ENCODE data around the gene UHMK1.
"Not testable (repeated sequence)": the region's sequence is repeated elsewhere in the genome, so short reads cannot be mapped to it uniquely, and the experiment has no call there.

Gene UHMK1
- 209 to 638 (median 413) reads per million in 18 experiments for total RNA-seq

GRCh38 chr1:162497723-162498495 is at the start of gene UHMK1:
TSS of gene UHMK1 (plus strand) at chr1:162497818. CDS start at chr1:162498001, 183 bp downstream.
- peak; percentile 87 to 92 for DNase-seq

- not testable (repeated sequence) for DNase-seq
Measured at GRCh38 chr1:162454361-162454760, 43.3 kb upstream of the UHMK1 start.

DNA sequence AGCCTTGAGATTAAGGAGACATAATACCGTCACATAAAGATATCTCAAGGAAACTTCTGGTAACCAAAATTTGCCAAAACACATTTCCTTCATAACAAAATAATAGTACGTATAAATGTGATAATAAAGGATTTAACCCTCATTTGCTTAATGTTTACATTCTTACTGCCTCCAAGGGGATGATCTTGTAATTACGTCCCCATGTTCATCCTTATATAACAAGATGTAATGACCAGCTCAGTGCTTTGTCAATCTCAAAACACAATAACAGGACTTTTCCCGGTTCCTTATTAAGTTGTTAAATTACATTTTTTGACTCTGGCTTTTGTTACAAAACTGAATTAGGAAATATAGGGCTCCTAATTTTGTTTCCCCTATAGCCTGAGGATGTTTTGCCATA is 41.3 kb upstream of the UHMK1 start:
- DNase-seq = no peak

- no peak for DNase-seq
Measured at GRCh38 chr1:162458236-162458635, 39.4 kb upstream of the UHMK1 start.

GRCh38 chr1:162462425-162462824 is 35.2 kb upstream of the UHMK1 start:
- DNase-seq = not testable (repeated sequence)

DNA sequence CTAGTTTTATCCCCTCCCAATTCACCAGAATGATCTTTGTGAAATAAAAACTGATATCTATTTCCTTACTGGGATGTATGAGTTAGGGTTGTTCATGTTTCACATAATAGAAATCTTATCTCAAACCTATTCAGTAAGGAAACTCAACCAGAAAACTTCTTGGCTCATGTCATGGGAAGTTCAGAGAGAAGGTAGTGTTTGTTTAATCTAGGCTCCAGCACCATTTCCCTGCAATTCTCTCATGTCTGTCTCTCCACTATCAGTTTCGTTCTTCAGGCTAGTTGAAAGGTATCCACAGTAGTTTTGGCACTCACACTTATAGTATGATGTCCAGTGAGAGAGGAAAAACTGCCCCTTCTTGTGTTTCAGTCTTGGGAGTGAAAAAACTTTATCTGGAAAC is 34.6 kb upstream of the UHMK1 start:
- no peak for DNase-seq

- DNase-seq = no peak
Measured at GRCh38 chr1:162466797-162467196, 30.8 kb upstream of the UHMK1 start.

GRCh38 chr1:162470216-162470615 is 27.4 kb upstream of the UHMK1 start:
- no peak for DNase-seq

GRCh38 chr1:162471290-162471853 is 26.2 kb upstream of the UHMK1 start:
- DNase-seq = no peak

DNA sequence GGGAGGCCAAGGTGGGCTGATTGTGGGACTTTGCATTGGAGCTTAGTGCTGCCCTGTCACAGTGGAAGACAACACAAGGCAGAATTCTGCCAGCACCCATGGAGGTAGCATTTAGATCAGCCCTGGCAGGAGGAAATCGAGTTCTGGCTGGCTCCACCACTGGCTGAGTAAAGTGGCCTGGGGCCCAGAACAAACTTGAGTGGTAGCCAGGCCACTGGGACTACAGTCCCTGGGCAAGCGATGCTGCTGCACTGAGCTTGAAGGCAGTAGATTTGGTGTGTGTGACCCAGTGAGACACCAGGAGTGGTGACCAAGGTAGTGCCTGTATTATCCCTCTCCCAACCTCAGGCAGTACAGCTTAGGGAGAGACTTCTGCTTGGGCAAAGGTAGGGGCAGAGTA is 22.5 kb upstream of the UHMK1 start:
- no peak for DNase-seq

DNA sequence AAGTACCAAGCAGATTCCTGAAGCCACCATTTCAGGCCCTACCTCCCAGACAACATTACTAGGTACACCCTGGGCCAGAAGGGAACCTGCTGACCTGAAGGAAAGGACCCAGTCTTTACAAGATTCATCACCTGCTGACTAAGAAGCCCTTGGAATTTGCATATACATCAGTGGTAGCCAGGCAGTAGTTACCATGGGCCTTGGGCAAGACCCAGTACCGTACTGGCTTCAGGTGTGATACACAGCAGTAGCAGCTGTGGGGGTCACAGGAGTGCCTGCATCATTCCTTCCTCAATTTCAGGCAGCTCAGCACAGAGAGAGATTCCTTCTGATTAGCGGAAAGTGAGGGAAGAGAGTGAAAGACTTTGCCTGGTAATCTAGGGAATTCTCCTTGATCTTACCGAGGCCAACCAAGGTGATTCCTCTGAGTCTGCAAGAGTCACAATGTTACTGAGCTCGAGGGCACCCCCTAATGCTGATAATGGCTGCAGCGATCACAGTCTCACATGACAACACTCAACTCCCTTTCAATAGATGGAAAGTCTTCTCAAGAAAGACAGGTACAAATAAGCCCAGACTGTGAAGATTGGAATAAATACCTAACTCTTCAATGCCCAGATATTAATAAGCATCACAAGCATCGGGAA is 22.0 kb upstream of the UHMK1 start:
- no peak for DNase-seq

- DNase-seq = no peak
Measured at GRCh38 chr1:162476620-162477019, 21.0 kb upstream of the UHMK1 start.

- no peak for DNase-seq
Measured at GRCh38 chr1:162485236-162485635, 12.4 kb upstream of the UHMK1 start.

DNA sequence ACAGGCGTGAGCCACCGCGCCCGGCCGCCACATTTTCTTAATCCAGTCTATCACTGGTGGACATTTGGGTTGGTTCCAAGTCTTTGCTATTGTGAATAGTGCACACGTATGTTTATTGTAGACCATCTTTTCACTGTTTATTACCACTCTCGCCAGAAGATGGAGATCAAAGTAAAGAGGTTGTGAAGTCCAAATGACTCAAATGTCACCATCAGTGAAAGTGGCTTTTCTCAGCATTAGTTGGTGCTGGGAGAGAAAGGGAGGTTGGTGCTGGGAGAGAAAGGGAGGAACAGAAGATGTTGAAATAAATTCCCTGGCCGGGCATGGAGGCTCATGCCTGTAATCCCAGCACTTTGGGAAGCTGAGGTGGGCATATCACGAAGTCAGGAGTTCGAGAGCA is 10.4 kb upstream of the UHMK1 start:
- DNase-seq = no peak

DNA sequence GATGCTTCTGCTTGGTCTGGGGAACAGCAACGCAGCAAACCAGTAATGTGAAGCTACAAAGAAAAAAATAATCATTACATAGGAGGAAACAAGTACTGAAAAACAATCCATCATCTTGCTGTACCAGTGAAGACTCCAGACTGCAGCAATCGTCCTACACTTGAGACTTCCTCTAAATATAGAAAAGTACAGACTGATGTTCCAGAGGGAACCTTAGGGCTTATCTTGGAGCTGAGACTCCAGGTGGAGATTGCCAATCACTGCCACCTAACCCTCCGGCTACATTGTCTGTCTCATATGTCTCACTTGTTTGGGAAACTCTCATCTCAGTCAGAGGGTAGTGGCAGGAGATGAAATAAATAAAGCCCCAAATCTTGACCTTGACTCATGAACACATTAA is 9.4 kb upstream of the UHMK1 start:
- no peak for DNase-seq

DNA sequence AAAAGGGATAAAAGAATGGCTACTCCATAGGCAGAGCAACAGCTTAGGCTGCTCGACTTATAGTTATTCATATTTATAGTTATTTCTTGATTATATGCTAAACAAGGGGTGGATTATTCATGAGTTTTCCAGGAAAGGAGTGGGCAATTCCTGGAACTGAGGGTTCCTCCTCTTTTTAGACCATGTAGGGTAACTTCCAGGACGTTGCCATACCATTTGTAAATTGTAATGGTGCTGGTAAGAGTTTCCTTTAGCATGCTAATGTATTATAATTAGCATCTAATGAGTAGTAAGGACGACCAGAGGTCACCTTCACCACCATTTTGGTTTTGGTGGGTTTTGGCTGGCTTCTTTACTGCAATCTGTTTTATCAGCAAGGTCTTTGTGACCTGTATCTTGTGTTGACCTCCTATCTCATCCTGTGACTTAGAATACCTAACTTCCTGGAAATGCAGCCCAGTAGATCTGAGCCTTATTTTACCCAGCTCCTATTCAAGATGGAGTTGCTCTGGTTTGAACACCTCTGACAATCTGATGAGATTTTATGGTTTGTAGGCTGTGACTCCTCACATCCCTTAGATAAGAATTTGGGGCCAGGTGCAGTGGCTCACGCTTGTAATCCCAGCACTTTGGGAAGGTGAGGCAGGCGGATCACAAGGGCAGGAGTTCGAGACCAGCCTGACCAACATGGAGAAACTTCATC is 1.9 kb upstream of the UHMK1 start:
- DNase-seq = not testable (repeated sequence)

DNA sequence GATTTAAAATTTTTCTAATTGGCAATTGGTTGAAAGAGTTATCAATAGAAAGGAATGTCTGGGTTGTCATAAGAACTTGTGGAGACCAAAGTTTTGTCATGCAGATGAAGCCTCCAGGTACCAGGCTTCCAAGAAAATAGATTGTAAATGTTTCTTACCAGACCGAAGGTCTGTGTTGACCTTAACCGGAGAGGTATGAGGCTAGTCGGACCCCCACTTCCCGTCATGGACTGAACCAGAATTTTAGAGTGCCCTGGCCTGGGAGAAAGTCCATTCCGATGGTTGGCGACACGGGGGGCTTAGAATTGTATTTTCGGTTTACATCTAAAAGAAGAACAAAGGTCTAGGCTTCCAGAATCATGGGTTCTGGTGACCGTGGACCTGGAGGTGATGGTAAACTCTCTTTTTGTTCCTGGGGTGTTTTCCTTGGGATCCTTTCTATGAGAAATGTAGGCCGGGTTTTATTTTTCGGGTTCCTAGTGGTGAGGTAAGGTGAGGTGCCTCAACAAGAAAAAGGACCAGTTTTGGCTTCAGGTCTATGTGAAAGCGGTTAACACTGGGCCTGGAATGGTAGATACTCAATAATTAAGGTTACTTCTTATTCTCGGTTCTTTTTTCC is 405 bp upstream of the UHMK1 start:
- DNase-seq = no peak

GRCh38 chr1:162498496-162498810 is 835 bp downstream of the UHMK1 start:
- DNase-seq = peak; percentile 44 to 54

DNA sequence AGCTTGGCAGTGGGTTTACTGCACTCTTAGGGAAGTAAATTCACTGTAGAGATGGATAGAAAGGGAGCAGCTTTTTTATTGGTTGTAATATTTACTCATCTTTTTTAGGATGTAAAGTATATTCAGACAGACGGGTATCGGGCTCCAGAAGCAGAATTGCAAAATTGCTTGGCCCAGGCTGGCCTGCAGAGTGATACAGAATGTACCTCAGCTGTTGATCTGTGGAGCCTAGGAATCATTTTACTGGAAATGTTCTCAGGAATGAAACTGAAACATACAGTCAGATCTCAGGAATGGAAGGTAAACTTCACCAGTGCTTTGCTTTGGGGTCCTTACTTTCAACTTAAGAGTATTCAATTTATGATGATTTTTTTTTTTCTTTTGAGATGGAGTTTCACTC is 3.2 kb downstream of the UHMK1 start:
- DNase-seq = no peak

DNA sequence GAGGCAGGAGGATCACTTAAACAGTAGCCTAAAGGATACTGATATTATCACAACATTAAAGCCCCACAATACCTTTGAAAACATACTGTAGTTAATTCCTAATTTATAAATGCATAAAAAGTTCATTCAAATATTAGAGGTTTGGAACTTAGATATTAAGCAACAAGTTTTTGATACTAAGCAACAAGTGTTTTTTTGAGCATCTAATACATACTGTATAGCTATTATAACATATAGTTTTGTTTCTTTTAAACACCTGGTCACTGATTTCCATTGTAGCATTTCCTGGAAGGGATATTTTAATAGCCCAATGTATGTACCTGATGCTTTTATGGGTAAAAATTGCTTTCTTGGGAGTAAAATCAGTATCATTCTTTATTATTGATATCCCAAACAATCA is 4.5 kb downstream of the UHMK1 start:
- no peak for DNase-seq

DNA sequence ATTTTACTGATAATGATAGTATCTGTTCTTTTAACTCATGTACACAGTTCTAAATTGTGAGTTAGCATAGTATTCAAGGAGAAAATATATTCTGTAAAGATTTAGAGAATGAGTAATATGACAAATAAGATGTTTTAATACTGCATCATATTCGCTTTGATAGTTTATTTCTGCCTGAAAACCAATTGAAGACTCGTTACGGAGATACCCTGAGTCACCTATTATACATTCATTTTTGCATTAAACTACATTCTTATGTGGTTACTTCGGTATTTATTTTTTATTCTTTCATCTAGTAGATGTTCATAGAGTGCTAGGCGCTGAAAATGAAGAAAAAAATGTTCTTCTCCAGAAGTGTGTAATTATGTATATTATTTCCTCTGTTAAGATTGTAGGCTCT is 5.3 kb downstream of the UHMK1 start:
- no peak for DNase-seq

DNA sequence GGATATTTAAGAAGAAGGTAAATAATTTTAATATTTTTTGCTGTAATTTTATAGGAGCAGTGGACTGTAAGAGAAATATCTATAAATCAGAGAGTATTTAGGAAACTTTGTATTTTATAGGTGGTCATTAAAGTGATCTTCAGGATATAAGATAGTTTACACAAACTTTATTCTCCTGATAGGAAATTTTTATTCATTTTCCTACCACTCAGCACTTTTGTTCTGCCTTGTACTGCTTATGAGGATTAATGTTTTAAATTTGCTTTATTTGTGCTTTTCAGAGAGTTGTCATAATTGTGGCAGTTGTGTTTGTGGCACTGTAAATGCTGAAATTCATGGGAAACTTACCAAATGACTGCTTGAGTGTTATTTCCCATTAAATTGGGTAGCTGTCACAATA is 29.7 kb downstream of the UHMK1 start:
- DNase-seq = no peak
